B cell (primary cell): ENCODE results near the gene AGAP1. TPM values are rescaled to one million over a fixed set of nuclear protein-coding genes. Genes with fewer than 3 reads are reported as not detected.

ENCODE experiments used
- ATAC-seq: fragments of 200-7000 bp; cut with Tn5 transposase; one replicate; pipeline ENCODE4 v1.10.0; 2021; ENCODE audit warnings: low read depth, mild to moderate bottlenecking, moderate number of reproducible peaks, moderate library complexity
- CTCF ChIA-PET: fragments of 350-600 bp; sonication (Branson Sonifier 250); formaldehyde crosslinking; loops from one replicate; lab custom pipeline; 2021; ENCODE audit warnings: antibody characterized with exemption, inconsistent platforms; lab: Charles Lee
- POLR2A ChIA-PET: fragments of 350-600 bp; sonication (Branson Sonifier 250); formaldehyde crosslinking; loops from one replicate; lab custom pipeline; 2021; ENCODE audit warnings: antibody characterized with exemption; lab: Charles Lee
- DNase-seq: peaks from one replicate; pipeline ENCODE4 v3.0.0; 2013
- H2AFZ ChIP-seq: 2 replicates; pipeline ENCODE4 v1.6.1; 2012; ENCODE audit warnings: mild to moderate bottlenecking, low read depth, low read length; ENCODE audit not compliant: insufficient read depth, poor library complexity, severe bottlenecking
- H3K27ac ChIP-seq, 2 donors: 1 replicate in 1 of 2; 2 replicates in 1 of 2; pipeline ENCODE4 v1.5.1; 2012 to 2013; ENCODE audit warnings: low read length in 2 of 2, mild to moderate bottlenecking in 2 of 2, moderate library complexity in 1 of 2
- H3K27me3 ChIP-seq, 4 experiments: fragments of 200-600 bp in 1 of 4; sonication (generic) in 1 of 4; replicated peaks in 1 of 4; 1 replicate in 2 of 4; 2 replicates in 2 of 4; pipeline versions ENCODE4 v1.6.1 to v1.7.0; 2013 to 2016; ENCODE audit warnings: low read length in 3 of 4, mild to moderate bottlenecking in 2 of 4, mixed read lengths in 1 of 4, moderate library complexity in 1 of 4; ENCODE audit not compliant: insufficient read depth in 4 of 4, control insufficient read depth in 3 of 4; ENCODE audit errors: control extremely low read depth in 1 of 4
- H3K36me3 ChIP-seq, 2 experiments: replicated peaks in 1 of 2; 1 replicate in 1 of 2; 2 replicates in 1 of 2; pipeline versions ENCODE4 v1.6.1 to v1.7.1; 2013; ENCODE audit warnings: low read length in 1 of 2; ENCODE audit not compliant: insufficient read depth in 2 of 2, control insufficient read depth in 1 of 2; ENCODE audit errors: control extremely low read depth in 1 of 2, extremely low read depth in 1 of 2
- H3K4me1 ChIP-seq, 2 donors: fragments of 200-600 bp in 1 of 2; sonication (generic) in 1 of 2; 1 replicate in 1 of 2; 2 replicates in 1 of 2; pipeline versions ENCODE4 v1.5.1 to v1.6.1; 2013 to 2017; ENCODE audit warnings: low read length in 2 of 2; ENCODE audit not compliant: control insufficient read depth in 2 of 2, insufficient read depth in 2 of 2
- H3K4me2 ChIP-seq: replicated peaks from 2 replicates; pipeline ENCODE3; 2012; ENCODE audit warnings: mild to moderate bottlenecking, low read depth, low read length; ENCODE audit not compliant: poor library complexity, severe bottlenecking
- H3K4me3 ChIP-seq, 5 experiments: fragments of 200-600 bp in 1 of 5; sonication (generic) in 1 of 5; 1 replicate in 3 of 5; 2 replicates in 2 of 5; pipeline versions ENCODE4 v1.5.1 to v1.7.0; 2011 to 2016; ENCODE audit warnings: low read length in 4 of 5, mild to moderate bottlenecking in 4 of 5, low read depth in 2 of 5, control low read depth in 1 of 5, moderate library complexity in 1 of 5; ENCODE audit not compliant: insufficient read depth in 1 of 5; ENCODE audit errors: control extremely low read depth in 1 of 5, extremely low read depth in 1 of 5
- H3K79me2 ChIP-seq: fragments of 200-600 bp; sonication (generic); one replicate; pipeline ENCODE4 v1.6.0; 2016; ENCODE audit warnings: low read length; ENCODE audit not compliant: control insufficient read depth, insufficient read depth
- H3K9ac ChIP-seq: fragments of 200-600 bp; sonication (generic); 2 replicates; pipeline ENCODE4 v1.6.1; 2017; ENCODE audit warnings: mild to moderate bottlenecking, low read length, moderate library complexity
- H3K9me3 ChIP-seq, 3 donors: one replicate each; pipeline versions ENCODE4 v1.6.1 to v1.7.1; 2013; ENCODE audit warnings: low read length in 2 of 3; ENCODE audit not compliant: control insufficient read depth in 2 of 3, insufficient read depth in 1 of 3; ENCODE audit errors: control extremely low read depth in 1 of 3
- H4K20me1 ChIP-seq: 2 replicates; pipeline ENCODE4 v1.6.0; 2012; ENCODE audit warnings: mild to moderate bottlenecking, low read length; ENCODE audit not compliant: insufficient read depth, control insufficient read depth, poor library complexity, severe bottlenecking
- H3K27ac Mint-ChIP-seq: one replicate; pipeline ENCODE4 v1.8.0; 2021; ENCODE audit warnings: mixed read lengths
- H3K27me3 Mint-ChIP-seq: one replicate; pipeline ENCODE4 v1.8.0; 2021; ENCODE audit warnings: mixed read lengths
- H3K4me1 Mint-ChIP-seq: one replicate; pipeline ENCODE4 v1.8.0; 2021; ENCODE audit warnings: mixed read lengths
- H3K4me3 Mint-ChIP-seq: one replicate; pipeline ENCODE4 v1.8.0; 2021; ENCODE audit warnings: mixed read lengths
- H3K9me3 Mint-ChIP-seq: one replicate; pipeline ENCODE4 v1.8.0; 2022; ENCODE audit warnings: mixed read lengths; ENCODE audit not compliant: insufficient read depth
- CTCF ChIP-seq: fragments of 200-600 bp; IDR thresholded peaks from one replicate; pipeline ENCODE4 v1.8.0; 2022; ENCODE audit warnings: antibody characterized with exemption, mild to moderate bottlenecking
- EZH2 ChIP-seq: IDR thresholded peaks from 2 replicates; pipeline ENCODE4 v1.6.1; 2012; ENCODE audit warnings: borderline replicate concordance, low read depth, mild to moderate bottlenecking, moderate library complexity, low read length; ENCODE audit not compliant: insufficient read depth, poor library complexity, severe bottlenecking
- WGBS: methylation state at CpG from one replicate; pipeline ENCODE4 v1.1.5; 2013; ENCODE audit warnings: missing lambda C conversion rate; ENCODE audit not compliant: insufficient coverage; 5-methylcytosine and 5-hydroxymethylcytosine counted together
- intact Hi-C: fragments of 100-400 bp; cut with micrococcal nuclease; formaldehyde crosslinking; loops from one replicate; pipeline ENCODE4 v1.10.0; 2022
- polyA plus RNA-seq: library from polyadenylated mRNA; depleted of rRNA; stranded (reverse); fragments of >200 nt; gene quantifications from 2 replicates; pipeline ENCODE4 v1.2.3, GENCODE V29; 2012
- total RNA-seq, 2 donors: library from RNA; stranded (reverse); fragments of 120-200 nt in 1 of 2; gene quantifications; 1 replicate in 1 of 2; 2 replicates in 1 of 2; pipeline versions ENCODE4 v1.2.3 to v1.2.4, GENCODE V29; 2013 to 2022

The AGAP1 gene
- total and polyA plus RNA-seq, 2 donors (not counting 1 experiment from before 2014, with no cell fraction given), result 0.01 TPM; not detected in 1

- intact Hi-C loops, result no loop called here
- Mint-ChIP-seq H3K27me3 (peaks cover 57% of the 10 kb centered on the region), H3K4me1 (no peaks in the 10 kb centered on the region), H3K4me3 (no peak overlapping the region), H3K9me3 (no peaks in the 10 kb centered on the region), H3K27ac (no peak overlapping the region)
- no peaks in the 10 kb centered on the region for H3K4me1 ChIP-seq
- no peak overlapping the region for H3K4me3 ChIP-seq
- no peak for TF ChIP-seq EZH2
- no peak for TF ChIP-seq CTCF
- no peak overlapping the region for H3K27ac ChIP-seq
- no peak overlapping the region for H3K4me2 ChIP-seq
- no peak for ATAC-seq
- peaks cover 0 to 11% (median 3%) of the 10 kb centered on the region in 4 experiments for H3K27me3 ChIP-seq
- H2AFZ ChIP-seq, result no peak overlapping the region
- no peak for DNase-seq
- H3K9ac ChIP-seq, result no peak overlapping the region
- H3K79me2 ChIP-seq, result no peaks in the 10 kb centered on the region
- ChIA-PET CTCF (no interaction called here), POLR2A (no interaction called here)
- 83% methylated on average over 3 of the region's 7 CpGs for WGBS
- H3K9me3 ChIP-seq, result peaks cover 0 to 3% (median 0%) of the 10 kb centered on the region in 3 donors
- H3K36me3 ChIP-seq, result no peaks in the 10 kb centered on the region
- H4K20me1 ChIP-seq, result no peaks in the 10 kb centered on the region
These were observed 166.0 kb downstream of the AGAP1 start for GRCh38 chr2:235659767-235660322.

GRCh38 chr2:235660484-235661082 lies 166.7 kb downstream of the AGAP1 start:
- no peaks in the 10 kb centered on the region for H3K4me1 Mint-ChIP-seq
- Histone ChIP-seq H4K20me1 (no peaks in the 10 kb centered on the region), H3K27me3 (peaks cover 0 to 12% (median 3%) of the 10 kb centered on the region in 4 experiments), H3K27ac (no peak overlapping the region), H3K4me2 (no peak overlapping the region), H3K9me3 (peaks cover 0 to 3% (median 0%) of the 10 kb centered on the region in 3 donors), H3K79me2 (no peaks in the 10 kb centered on the region), H3K4me3 (no peak overlapping the region), H3K4me1 (no peaks in the 10 kb centered on the region), H2AFZ (no peak overlapping the region), H3K9ac (no peak overlapping the region), H3K36me3 (no peaks in the 10 kb centered on the region)
- DNase-seq (no peak), ATAC-seq (no peak)
- intact Hi-C loops, result no loop called here
- H3K27ac Mint-ChIP-seq, result no peak overlapping the region
- no peak overlapping the region for H3K4me3 Mint-ChIP-seq
- TF ChIP-seq EZH2 (no peak), CTCF (no peak)
- ChIA-PET CTCF (no interaction called here), POLR2A (no interaction called here)
- H3K27me3 Mint-ChIP-seq, result peaks cover 52% of the 10 kb centered on the region
- no peaks in the 10 kb centered on the region for H3K9me3 Mint-ChIP-seq
- WGBS, result 90% methylated on average over 8 of the region's 9 CpGs
